ENCODE data around the gene HLCS.

The HLCS gene

DNA sequence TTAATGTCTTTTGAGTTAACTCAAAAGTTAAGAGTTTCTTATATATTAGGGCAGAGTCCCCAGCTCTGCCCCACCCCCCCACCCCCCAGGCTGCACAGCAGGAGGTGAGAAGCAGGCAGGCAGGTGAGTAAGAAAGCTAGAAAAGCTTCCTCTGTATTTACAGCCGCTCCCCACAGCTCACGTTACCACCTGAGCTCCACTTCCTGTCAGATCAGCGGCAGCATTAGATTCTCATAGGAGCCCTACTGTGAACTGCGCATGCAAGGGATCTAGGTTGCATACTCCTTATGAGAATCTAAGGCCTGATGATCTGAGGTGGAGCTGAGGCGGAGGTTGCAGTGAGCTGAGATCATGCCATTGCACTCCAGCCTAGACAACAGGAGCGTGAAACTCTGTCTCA is 185.6 kb downstream of the HLCS start:
- no peaks in the 10 kb centered on the region for H3K27me3 ChIP-seq (ENCODE audit: insufficient read depth, low read depth, severe bottlenecking)
- no peaks in the 10 kb centered on the region for H3K36me3 ChIP-seq
- no peak overlapping the region for H3K27ac ChIP-seq
- TF ChIP-seq, protein P1, sequence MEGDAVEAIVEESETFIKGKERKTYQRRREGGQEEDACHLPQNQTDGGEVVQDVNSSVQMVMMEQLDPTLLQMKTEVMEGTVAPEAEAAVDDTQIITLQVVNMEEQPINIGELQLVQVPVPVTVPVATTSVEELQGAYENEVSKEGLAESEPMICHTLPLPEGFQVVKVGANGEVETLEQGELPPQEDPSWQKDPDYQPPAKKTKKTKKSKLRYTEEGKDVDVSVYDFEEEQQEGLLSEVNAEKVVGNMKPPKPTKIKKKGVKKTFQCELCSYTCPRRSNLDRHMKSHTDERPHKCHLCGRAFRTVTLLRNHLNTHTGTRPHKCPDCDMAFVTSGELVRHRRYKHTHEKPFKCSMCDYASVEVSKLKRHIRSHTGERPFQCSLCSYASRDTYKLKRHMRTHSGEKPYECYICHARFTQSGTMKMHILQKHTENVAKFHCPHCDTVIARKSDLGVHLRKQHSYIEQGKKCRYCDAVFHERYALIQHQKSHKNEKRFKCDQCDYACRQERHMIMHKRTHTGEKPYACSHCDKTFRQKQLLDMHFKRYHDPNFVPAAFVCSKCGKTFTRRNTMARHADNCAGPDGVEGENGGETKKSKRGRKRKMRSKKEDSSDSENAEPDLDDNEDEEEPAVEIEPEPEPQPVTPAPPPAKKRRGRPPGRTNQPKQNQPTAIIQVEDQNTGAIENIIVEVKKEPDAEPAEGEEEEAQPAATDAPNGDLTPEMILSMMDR (IDR thresholded peaks at IDR 0.05; ENCODE audit: low read depth, low read length) = no peak
- H3K9me3 ChIP-seq (ENCODE audit: severe bottlenecking) = no peaks in the 10 kb centered on the region
- DNase-seq = no peak
- H3K4me3 ChIP-seq (ENCODE audit: low read depth, low read length) = no peak overlapping the region

- Histone ChIP-seq H3K27me3 (ENCODE audit: insufficient read depth, low read depth, severe bottlenecking) (no peaks in the 10 kb centered on the region), H3K36me3 (no peaks in the 10 kb centered on the region), H3K9me3 (ENCODE audit: severe bottlenecking) (no peaks in the 10 kb centered on the region), H3K27ac (no peak overlapping the region), H3K4me3 (ENCODE audit: low read depth, low read length) (no peak overlapping the region)
- TF ChIP-seq, protein P1 (IDR thresholded peaks at IDR 0.05; ENCODE audit: low read depth, low read length) = no peak
- DNase-seq = no peak
These were observed 189.4 kb downstream of the HLCS start for GRCh38 chr21:36776981-36777617.

- DNase-seq = no peak
- TF ChIP-seq, protein P1 (IDR thresholded peaks at IDR 0.05; ENCODE audit: low read depth, low read length) = no peak
- Histone ChIP-seq H3K27me3 (ENCODE audit: insufficient read depth, low read depth, severe bottlenecking) (no peaks in the 10 kb centered on the region), H3K9me3 (ENCODE audit: severe bottlenecking) (no peaks in the 10 kb centered on the region), H3K27ac (no peak overlapping the region), H3K4me3 (ENCODE audit: low read depth, low read length) (no peak overlapping the region), H3K36me3 (no peaks in the 10 kb centered on the region)
These were observed 192.5 kb downstream of the HLCS start for GRCh38 chr21:36773995-36774394.

DNA sequence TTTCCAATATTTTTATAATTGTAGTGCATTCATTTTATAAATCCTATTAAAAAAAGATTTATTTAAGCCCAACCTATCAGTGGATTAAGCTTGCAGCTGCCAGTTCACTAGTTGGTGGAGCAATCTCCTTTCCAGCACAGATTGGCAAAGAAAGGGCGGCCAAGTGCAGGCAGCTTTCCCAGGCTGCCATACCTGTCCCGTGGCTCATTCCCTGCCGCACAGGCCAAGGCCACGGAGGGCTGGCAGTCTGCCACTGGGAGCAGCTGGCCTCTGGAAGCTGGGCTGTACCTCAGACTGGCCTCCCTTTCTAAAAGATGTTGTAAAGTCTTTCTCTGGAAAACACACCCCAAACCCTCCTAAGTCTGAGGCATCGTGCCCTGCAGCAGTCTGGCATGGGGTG is 193.4 kb downstream of the HLCS start:
- Histone ChIP-seq H3K9me3 (ENCODE audit: severe bottlenecking) (no peaks in the 10 kb centered on the region), H3K4me3 (ENCODE audit: low read depth, low read length) (no peak overlapping the region), H3K36me3 (no peaks in the 10 kb centered on the region), H3K27ac (no peak overlapping the region), H3K27me3 (ENCODE audit: insufficient read depth, low read depth, severe bottlenecking) (no peaks in the 10 kb centered on the region)
- no peak for DNase-seq
- TF ChIP-seq, protein P1 (IDR thresholded peaks at IDR 0.05; ENCODE audit: low read depth, low read length) = no peak

DNA sequence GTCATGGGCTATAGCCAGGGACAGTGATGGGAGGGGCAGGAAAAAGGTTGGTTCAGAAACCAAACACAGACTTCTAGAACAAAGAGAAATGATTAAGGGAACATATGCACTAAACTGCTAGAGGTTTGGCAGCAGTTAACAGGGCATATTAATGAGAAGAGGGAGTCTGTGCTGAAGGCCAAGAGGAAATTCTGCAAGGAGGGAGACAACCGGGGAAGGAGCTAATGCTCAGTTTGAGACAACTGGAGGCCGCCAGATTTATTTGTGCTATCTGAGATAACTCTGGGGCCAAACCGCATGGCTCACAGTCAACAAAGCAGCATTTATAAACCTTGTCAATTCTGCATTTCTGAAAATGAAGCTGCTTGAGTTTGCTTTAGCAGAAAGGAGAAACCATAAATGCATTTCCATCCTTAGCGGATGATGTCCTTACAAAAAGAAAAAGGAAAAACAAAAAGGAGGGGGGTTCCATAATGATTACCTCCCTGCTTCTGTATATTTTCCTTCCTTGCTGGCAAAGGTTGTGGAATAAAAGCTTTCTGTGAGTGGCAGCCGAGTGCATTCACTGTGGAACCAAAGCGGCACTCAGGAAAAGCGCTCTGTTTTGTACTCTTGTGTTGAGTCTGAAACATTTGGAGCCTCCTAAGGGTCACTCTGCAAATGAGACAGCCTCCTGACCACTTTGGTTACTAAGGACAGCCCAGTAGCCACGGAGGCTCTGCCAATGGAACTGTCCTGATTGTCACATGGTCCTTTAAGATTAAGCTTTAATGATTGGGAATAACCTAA is 197.2 kb downstream of the HLCS start:
- TF ChIP-seq, protein P1 (IDR thresholded peaks at IDR 0.05; ENCODE audit: low read depth, low read length) = no peak
- H3K9me3 ChIP-seq (ENCODE audit: severe bottlenecking) = no peaks in the 10 kb centered on the region
- no peaks in the 10 kb centered on the region for H3K27me3 ChIP-seq (ENCODE audit: insufficient read depth, low read depth, severe bottlenecking)
- H3K36me3 ChIP-seq = no peaks in the 10 kb centered on the region; the same call in 1 of the 2 replicates
- H3K27ac ChIP-seq = no peak overlapping the region
- no peak overlapping the region for H3K4me3 ChIP-seq (ENCODE audit: low read depth, low read length)
- DNase-seq = no peak

Data from WERI-Rb-1 (cell line).